HG03108 (cell line): Measurements from ENCODE around the gene IL9R.
A peak's percentile ranks its signal among the peaks of the same experiment; 100 is the strongest.
"Not testable (repeated sequence)": the region's sequence is repeated elsewhere in the genome, so short reads cannot be mapped to it uniquely, and the experiment has no call there.

Experiments used
- ATAC-seq: cut with Tn5 transposase; IDR thresholded peaks from one replicate; pipeline ENCODE4 v1.9.1; 2021; ENCODE audit warnings: moderate library complexity; ENCODE audit not compliant: unreplicated experiment

Gene IL9R

DNA sequence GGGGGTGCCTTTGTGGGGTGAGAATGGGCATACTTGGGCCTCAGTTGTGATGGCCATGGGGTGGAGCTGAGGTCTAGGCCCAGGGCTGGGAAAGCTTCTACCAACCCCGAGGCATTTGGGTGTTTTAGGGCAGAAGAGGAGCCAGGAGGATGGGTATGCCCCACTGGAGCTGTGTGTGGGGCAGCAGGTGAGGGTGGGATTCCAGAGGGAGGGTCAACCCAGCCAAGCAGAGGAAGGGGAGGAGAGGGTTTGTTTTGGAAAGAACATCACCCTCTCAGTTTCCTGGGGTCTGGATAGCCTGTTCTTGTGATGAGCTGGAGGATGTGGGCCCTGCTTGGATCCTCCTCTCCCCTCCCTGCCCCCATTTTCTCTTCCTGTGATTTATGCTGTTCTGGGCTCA is 620 bp downstream of the IL9R start:
- no peak for ATAC-seq

DNA sequence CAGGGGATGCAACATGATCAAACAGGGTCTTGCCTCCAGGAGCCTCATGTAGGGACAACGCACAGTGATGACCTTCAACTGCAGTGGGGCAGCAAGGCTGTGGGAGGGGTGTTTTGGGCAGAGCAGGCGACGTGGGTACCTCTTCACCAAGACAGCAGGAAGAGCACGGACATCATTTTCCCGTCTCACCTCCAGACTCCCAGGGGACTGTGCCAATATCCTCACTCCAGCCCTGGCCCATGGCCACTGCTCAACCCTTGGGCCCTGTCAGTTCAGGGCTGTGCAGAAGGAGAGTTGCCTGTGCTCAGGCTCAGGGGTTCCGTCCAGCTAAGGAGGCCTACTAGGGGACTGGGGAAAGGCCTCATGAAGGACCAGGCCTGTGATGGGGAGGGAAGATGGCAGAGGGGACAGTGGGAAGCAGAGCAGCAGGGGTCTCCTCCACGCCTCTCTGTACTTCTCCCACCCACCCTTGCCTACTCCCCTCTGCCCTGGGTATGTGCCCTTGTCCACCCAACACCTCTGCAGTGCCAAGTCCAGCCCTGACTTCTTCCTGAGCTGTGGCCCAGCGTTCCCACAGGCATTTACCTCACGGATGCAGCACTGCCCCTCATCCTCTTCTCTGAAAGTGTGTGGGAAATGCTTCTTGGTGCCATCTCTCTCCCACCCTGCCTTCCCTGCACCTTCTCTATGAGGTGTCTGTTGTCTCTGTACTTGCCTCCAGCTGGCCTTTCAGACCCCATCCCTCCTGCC is 1.4 kb downstream of the IL9R start:
- no peak for ATAC-seq

DNA sequence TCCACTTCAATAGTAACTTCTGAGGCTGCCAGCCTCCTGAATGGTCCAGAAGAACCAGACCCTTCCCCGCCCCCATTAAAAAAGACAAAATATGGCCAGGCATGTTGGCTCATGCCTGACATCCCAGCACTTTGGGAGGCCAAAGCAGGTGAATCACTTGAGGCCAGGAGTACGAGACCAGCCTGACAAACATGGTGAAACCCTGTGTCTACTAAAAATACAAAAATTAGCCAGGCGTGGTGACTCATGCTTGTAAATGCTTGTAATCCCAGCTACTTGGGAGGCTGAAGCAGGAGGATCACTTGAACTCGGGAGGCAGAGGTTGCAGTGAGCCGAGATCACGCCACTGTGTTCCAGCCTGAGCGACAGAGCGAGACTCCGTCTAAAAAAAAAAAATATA is 2.3 kb downstream of the IL9R start:
- not testable (repeated sequence) for ATAC-seq

DNA sequence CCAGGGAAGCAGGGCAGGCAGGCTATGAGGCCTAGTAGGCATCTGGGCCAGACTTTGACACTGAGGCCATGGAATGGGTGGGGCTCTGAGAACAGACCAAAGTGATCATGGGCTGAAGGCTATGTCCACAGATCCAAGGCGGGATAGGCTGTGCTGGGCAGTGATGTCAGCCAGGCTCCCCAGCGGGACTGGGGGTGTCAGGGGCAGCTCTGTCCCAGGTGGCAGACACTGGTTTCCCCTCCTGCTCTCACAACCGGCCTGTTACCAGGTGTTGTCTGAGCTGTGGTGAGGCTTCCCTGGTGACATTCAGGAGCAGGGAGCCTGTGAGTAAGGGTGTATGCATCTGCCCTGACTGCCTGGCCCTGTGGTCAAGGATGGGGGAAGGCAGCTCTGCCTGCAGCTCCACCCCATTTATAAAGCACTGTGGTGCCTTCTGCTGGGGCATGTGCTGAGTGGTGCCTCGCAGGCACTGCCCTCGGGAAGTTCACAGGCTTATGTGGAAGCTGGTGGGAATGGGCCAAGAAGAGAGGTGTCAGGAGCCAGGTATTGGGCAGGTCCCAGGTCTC is 2.9 kb downstream of the IL9R start:
- ATAC-seq: no peak

DNA sequence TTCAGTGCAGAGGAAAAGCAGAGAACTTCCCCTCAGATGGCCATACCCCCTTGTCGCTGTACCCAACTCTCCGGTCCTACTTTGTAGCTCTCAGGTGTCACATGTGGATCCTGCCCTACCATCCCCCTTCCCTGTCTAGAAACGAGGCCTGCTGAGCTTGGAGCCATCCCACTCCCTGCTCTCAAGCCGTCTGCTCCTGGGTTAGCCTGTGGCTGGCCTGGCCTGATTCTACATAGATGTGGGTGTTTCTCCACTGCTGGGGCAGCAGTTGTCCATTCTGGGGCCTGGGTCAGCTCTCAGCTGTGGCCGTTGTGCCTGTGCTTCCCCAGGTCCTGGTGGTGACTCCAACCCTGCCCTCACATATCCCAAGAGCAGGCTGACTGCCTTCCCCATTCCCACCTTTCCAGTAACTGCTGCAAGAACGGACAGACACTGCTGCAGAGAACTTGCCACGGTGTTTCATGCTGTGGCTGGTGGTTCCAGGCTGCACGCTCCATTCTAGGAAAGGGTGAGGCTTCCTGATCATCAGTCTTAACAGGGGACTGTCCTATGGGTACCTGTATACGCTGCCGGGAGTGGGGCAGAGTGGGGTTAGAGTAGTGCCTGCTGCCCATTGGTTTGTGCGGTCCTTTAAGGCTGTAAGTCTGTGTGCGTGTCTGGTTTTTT is 3.6 kb downstream of the IL9R start:
- no peak for ATAC-seq

DNA sequence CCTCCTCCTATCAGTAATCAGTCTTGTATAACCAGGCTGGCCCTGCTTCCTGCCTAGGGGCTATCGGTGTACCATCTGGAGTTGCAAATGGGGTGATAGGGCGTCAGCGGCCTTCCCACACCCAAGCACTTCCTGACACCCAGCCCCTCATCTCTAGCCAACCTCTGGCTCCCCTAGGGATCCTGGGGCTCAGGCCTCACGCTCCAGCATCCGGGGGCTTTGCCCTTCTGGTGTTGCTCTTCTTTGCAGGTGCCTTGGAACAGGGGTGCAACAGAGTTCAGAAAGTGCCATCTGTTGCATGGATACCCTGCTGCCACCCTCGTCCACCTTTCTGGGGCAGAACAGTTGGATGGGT is 4.1 kb downstream of the IL9R start:
- no peak for ATAC-seq

DNA sequence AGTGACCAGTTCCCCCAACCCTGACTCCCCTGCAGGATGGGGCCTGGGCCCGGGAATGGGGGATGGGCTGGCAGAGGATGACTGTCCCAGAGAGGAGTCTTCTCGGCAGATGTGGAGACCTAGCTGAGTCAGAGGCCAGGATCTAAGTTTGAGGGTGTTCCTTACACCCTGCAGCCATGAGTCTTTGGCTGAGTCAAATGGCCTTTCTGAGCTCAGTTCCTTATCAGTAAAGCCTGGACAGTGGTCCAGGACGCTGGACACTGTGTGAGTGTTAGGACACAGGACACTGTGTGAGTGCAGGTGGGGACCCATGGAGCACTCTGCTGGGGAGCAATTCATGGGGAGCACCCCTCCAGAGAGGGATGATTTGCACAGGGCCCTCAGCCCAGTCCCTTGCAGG is 5.0 kb downstream of the IL9R start:
- no peak for ATAC-seq

DNA sequence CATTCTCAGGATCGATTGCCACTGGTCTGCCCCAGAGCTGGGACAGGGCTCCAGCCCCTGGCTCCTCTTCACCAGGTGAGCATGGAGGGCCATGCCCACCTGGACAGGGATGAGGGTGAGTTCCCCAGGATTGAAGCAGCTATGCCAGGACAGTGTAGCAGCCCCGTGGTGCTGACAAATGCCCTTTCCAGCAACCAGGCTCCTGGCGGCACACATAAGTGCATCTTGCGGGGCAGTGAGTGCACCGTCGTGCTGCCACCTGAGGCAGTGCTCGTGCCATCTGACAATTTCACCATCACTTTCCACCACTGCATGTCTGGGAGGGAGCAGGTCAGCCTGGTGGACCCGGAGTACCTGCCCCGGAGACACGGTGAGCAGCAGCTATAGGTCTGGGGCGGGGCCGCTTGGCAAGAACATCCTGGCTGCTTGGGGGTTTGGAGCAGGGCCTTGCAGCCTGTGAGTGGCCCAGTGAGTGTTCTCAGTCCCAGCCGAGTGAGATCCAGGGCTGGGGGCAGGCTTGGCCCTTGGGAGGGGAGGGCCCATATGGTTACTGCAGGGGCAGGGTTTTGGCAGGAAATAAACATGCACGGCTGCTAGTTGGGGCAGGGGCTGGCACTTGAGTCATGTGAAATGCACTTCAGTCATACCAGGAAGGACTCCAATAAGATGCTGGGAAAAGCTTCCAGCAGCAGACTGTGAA is 6.1 kb downstream of the IL9R start:
- no peak for ATAC-seq

DNA sequence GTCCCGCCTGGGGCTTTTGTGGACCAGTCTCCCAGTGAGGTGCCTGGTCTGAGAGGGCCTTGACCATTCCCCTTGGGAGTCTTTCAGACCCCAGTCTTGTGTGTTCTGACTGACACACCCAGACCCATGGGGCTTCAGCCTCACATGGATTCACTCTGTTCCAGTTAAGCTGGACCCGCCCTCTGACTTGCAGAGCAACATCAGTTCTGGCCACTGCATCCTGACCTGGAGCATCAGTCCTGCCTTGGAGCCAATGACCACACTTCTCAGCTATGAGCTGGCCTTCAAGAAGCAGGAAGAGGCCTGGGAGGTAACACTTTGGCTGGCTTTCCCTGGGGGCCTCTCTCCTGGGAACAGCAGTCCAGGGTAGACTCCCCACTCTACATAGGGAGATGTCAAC is 6.8 kb downstream of the IL9R start:
- ATAC-seq: no peak

DNA sequence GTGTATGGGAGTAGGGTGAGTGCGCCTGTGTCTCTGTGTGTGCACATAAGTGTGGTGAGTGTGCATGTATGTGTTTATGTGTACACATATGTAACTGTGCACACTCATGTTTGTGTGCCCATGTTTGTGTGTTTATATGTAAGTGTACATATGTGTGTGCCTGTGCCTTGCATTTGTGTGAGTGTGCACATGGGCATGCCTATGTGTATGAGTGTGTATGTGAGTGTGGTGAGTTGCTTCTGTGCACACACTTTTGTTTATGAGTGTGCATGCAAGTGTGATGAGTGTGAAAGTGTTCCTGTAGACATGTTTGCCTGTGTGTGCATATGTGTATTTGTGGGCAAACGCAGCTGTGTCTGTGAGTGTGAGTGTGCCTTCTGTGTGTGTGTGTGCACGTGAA is 7.2 kb downstream of the IL9R start:
- ATAC-seq: no peak

DNA sequence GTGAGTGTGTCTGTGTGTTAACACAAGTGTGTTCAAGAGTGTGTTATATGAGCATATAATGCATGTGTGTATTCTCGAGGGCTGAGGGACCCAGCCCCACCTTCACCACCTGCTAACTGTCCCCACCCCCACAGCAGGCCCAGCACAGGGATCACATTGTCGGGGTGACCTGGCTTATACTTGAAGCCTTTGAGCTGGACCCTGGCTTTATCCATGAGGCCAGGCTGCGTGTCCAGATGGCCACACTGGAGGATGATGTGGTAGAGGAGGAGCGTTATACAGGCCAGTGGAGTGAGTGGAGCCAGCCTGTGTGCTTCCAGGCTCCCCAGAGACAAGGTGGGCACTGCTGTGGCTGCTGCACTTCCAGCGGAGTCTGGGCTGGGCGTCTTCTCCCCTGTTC is 7.6 kb downstream of the IL9R start:
- ATAC-seq: no peak

DNA sequence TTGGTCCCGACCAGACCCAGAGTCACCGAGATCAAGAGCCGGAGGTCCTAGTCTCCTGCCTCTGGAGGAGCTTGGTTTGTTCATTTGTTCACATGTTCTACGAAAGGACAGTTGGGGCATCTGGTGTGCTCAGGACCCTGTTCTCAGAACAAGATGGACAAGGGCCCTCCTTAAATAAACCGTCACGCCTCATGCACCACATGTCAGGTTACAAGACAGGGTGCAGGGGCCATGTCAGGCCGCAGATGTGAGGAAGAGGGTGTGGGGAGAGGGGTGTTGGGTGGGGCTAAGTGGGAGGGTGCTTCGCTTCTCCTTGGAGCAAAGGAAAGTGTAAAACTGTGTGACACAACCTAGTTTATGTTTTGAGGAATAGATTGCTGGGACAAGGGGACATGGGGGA is 9.0 kb downstream of the IL9R start:
- not testable (repeated sequence) for ATAC-seq

DNA sequence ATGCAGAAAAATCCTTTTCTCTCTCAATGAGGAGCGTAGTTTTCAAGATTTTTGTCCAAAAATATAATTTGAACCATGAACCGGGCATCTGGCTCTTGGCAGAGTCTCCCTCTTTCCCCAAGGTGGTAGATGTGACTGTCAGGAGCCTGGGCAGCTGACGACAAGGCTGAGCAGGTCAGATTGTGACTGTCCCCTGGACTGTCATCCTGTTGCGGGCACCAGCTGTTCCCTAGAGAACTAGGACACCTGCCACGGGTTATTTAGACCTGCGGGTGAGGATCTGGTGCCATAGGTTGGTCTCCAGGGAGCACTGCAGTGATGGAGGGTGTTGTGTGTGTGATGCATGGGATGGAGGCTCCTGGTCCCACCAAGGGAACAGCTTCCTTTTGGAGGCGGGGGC is 10.9 kb downstream of the IL9R start:
- not testable (repeated sequence) for ATAC-seq

DNA sequence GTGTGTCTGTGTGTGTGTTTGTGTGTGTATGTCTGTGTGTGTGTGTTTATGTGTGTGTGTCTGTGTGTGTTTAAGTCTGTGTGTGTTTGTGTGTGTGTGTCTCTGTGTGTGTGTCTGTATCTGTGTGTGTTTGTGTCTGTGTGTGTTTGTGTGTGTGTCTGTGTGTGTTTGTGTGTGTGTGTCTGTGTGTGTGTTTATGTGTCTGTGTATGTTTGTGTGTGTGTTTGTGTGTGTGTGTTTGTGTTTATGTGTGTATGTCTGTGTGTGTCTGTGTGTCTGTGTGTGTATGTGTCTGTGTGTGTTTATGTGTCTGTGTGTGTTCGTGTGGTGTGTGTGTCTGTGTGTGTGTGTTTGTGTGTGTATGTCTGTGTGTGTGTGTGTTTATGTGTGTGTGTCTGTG is 11.4 kb downstream of the IL9R start:
- ATAC-seq: no peak

DNA sequence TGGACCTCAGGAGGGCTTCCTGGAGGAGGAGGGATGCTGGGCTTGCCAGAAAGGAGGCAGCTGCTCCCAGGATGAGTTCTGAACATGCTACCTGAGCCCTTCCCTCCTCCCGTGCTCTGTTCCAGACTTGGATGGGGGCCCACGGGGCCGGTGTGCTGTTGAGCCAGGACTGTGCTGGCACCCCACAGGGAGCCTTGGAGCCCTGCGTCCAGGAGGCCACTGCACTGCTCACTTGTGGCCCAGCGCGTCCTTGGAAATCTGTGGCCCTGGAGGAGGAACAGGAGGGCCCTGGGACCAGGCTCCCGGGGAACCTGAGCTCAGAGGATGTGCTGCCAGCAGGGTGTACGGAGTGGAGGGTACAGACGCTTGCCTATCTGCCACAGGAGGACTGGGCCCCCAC is 12.2 kb downstream of the IL9R start:
- not testable (repeated sequence) for ATAC-seq

DNA sequence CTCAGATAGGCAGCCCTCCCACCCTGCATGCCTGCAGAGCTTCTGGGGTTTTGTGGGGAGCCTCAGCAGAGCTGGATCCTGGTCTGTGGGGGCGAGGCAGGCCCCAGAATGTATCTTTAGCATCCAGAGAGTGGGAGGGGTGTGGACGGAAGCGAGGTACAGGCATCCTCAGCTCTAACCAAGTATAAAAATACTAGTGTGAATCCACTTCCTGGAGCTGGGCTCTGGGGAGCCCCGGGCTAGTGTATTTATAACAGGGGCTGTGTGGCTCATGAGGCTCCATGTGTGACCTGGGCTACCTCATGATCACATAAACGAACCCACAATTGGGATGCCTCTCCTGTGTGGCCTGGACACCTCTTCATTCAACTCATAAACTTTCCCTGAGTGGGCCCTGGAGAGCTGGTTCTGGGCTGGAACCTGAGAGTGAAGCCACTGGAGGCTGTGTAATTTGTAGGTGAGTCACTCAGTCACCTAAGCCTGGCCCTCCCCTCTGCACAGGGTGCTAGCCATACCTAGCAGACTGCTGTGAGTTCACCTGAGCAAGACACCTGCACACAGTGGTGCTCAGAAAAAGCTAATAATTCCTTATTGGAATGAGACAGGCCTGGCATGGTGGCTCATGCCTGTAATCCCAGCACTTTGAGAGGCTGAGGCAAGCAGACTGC is 15.9 kb downstream of the IL9R start:
- ATAC-seq: peak; percentile 75

DNA sequence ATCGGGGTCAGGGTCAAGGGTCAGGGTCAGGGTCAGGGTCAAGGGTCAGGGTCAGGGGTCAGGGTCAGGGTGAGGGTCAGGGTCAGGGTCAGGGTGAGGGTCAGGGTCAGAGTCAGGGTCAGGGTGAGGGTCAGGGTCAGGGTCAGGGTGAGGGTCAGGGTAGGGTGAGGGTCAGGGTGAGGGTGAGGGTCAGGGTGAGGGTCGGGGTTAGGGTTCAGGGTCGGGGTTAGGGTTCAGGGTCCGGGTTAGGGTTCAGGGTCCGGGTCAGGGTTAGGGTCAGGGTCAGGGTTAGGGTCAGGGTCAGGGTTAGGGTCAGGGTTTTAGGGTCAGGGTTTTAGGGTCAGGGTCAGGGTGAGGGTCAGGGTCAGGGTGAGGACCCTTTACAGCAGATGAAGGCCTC is 22.4 kb downstream of the IL9R start:
- not testable (repeated sequence) for ATAC-seq

DNA sequence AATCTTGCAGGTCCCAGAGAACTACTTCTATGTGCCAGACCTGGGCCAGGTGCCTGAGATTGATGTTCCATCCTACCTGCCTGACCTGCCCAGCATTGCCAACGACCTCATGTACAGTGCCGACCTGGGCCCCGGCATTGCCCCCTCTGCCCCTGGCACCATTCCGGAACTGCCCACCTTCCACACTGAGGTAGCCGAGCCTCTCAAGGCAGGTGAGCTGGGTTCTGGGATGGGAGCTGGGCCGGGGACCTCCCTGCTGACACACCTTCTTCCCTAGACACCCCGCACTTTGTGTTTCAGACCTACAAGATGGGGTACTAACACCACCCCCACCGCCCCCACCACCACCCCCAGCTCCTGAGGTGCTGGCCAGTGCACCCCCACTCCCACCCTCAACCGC is 25.5 kb downstream of the IL9R start:
- ATAC-seq: not testable (repeated sequence)

DNA sequence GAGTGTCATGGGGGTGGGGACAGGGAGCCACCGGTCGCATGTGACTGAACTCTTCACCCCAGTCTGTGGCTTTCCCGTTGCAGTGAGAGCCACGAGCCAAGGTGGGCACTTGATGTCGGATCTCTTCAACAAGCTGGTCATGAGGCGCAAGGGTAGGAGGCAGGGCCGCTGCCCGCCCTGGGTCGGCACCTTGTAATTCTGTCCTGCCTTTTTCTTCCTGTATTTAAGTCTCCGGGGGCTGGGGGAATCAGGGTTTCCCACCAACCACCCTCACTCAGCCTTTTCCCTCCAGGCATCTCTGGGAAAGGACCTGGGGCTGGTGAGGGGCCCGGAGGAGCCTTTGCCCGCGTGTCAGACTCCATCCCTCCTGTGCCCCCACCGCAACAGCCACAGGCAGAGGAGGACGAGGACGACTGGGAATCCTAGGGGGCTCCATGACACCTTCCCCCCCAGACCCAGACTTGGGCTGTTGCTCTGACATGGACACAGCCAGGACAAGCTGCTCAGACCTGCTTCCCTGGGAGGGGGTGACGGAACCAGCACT is 27.5 kb downstream of the IL9R start:
- not testable (repeated sequence) for ATAC-seq

DNA sequence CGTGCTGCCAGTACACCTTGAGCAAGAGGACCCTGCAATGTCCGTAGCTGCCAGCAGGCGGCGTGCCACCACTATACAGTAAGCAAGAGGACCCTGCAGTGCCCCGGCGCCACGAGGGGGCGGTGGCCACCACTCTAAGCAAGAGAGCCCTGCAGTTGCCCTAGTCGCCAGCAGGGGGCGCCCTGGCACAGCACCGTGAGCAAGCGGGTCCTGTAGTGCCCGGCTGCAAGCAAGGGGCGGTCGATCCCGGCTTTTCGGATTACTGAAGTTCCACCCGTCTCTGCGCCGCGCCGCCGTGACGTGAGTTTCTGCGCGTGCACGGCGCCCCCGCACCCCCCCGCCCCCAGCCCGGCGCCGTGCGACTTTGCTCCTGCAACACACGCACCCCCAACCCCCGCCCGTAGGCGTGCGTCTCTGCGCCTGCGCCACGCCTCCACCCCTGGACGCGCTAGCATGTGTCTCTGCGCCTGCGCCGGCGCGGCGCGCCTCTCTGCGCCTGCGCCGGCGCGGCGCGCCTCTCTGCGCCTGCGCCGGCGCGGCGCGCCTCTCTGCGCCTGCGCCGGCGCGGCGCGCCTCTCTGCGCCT is 31.2 kb downstream of the IL9R start:
- not testable (repeated sequence) for ATAC-seq

DNA sequence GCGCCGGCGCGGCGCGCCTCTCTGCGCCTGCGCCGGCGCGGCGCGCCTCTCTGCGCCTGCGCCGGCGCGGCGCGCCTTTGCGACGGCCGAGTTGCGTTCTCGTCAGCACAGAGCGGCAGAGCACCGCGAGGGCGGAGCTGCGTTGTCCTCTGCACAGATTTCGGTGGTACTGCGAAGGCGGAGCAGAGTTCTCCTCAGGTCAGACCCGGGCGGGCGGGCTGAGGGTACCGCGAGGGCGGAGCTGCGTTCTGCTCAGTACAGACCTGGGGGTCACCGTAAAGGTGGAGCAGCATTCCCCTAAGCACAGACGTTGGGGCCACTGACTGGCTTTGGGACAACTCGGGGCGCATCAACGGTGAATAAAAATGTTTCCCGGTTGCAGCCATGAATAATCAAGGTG is 31.8 kb downstream of the IL9R start:
- ATAC-seq: not testable (repeated sequence)
